ENCODE measurements around the gene NTN1.

The NTN1 gene

DNA sequence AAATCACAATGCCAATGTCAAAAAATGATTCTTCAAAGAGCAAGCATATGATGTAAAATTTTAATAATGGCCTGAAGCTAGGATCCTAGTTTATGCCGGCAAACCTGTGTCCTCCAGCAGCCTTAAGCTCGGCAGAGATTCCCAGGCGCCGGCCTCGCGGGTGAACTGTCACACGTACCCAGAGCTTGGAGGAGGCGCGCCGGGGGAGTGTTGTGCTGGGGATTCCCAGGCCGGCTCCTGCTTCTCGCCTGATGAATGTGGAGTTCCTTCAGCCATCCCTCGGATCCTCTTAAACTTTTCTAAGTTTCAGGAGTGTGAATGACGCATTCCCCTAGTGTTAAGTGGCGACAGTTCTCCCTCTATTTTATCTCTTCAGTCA, 19.1 kb upstream of the NTN1 start:
- TF ChIP-seq, protein P1, sequence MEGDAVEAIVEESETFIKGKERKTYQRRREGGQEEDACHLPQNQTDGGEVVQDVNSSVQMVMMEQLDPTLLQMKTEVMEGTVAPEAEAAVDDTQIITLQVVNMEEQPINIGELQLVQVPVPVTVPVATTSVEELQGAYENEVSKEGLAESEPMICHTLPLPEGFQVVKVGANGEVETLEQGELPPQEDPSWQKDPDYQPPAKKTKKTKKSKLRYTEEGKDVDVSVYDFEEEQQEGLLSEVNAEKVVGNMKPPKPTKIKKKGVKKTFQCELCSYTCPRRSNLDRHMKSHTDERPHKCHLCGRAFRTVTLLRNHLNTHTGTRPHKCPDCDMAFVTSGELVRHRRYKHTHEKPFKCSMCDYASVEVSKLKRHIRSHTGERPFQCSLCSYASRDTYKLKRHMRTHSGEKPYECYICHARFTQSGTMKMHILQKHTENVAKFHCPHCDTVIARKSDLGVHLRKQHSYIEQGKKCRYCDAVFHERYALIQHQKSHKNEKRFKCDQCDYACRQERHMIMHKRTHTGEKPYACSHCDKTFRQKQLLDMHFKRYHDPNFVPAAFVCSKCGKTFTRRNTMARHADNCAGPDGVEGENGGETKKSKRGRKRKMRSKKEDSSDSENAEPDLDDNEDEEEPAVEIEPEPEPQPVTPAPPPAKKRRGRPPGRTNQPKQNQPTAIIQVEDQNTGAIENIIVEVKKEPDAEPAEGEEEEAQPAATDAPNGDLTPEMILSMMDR (IDR thresholded peaks at IDR 0.05): no peak
- Histone ChIP-seq H3K4me3 (no peak overlapping the region), H3K27ac (no peak overlapping the region)
- DNase-seq (ENCODE audit: low spot score): no peak

DNA sequence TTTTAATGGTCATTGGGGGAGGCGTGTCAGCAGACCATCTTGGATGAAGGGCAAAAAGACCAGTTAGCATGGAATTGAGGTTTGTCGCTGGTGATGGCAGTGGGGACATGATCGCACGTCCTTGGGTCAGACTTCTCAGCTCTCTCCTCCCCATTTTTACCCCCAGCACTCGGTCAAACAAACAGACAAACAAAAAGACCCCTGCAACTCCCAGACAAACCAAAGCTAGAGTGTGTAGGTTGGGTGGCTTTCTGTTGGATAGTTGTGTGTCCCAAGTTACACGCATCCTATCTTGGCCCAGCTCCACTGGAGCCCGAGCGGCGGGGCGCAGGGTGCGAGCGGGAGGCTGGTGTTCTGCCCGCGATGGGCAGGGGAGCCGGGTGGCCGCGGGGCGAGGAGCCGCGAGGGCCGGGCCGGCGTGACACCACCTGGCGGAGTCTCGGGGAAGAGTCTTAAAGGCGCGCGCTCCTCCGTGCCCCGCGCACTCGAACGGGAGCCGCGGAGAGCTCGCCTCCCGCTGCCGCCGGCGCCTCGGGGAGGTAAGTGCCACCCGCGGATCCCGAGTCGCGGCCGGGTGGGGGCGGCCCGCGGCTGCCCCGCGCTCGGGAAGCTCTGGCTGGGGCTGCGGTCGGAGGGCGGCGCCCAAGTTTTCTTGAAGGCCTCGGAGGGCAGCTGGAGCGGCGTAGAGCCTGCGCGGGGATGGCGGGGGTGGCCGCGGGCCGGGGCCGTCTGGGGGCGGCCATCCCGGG, 18.5 kb upstream of the NTN1 start:
- no peak overlapping the region for H3K27ac ChIP-seq
- TF ChIP-seq, protein P1 (IDR thresholded peaks at IDR 0.05): no peak
- no peak for DNase-seq (ENCODE audit: low spot score)
- peak overlapping the region; percentile 71 for H3K4me3 ChIP-seq

DNA sequence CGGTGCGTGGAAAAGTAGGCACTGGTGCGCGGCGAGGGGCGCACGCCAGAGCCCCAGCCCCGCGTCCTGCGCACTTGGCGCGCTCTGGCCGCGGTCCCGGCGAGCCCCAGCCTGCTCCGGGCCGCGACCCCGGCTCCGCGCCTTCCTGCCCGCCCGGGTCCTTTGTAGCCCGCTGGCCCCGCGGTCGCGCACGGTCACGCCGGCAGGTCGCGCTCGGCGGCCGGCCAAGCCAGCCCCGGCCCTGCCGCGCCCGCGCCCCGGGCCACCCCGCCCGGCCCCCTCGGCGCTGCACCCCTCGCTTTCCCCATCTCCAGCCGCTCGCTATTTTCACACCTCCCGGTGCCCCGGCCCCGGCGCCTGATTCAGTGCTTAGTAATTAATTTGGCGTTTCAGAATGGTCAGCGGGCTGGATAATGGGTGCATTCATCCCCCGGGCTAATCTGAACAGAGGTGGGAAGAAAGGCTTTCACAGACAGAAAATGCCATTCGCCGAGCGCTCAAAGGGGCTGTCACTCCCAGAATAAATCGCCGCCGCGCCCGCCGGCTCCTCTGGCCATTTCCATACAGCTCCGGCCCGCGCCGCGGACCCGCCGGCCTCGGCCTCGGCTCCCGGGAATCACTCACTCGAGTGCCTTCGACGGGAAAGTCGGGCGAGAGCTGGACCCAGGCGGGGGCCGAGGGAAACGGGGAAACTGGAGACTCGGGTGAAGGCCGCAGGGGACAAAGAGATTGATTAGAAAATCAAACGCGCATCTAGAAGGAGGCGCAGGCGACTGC, 17.8 kb upstream of the NTN1 start:
- no peak for DNase-seq (ENCODE audit: low spot score)
- TF ChIP-seq, protein P1 (IDR thresholded peaks at IDR 0.05): no peak
- Histone ChIP-seq H3K27ac (no peak overlapping the region), H3K4me3 (peak overlapping the region; percentile 71)

DNA sequence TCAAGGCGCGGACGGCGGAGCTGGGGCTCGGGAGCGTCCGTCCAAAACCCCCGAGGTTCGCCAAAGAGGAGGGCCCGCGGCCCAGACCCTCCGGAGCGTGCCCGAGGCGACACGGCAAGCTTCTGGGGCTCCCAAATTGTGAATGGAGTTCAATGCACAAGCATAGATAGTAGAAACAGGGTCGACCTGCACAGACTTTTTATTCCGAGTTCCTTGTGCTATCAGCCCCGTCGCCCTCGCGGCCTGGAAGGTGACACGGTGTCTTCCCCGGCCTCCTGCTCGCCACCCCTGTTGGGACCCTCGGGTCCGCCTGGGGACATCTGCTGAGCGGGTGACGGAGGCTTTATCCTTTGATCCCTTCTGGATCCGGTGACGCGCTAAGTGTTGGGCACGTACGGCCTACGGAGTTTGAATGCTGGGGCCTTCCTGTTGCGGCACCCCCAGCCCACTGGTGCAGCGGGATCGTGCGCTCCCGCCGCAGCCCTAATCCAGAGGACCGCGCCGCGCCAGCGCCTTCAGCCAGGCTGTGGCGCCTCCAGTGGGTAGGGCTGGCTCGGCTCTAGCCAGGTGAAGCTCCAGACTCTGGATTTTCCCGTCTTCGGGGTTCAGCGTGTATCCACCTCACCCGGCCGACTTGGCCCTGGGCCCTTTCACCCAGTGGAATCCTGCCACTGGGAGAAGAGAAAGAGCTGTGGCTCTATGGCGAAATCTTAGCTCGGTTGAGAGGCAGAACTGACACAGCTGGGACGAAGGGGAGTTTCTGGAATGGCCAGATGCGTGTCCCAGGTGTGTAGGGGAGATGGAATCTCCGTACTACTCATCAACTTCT, 17.0 kb upstream of the NTN1 start:
- DNase-seq (ENCODE audit: low spot score): no peak
- no peak overlapping the region for H3K27ac ChIP-seq
- TF ChIP-seq, protein P1 (IDR thresholded peaks at IDR 0.05): no peak
- peak overlapping the region; percentile 71 for H3K4me3 ChIP-seq

DNA sequence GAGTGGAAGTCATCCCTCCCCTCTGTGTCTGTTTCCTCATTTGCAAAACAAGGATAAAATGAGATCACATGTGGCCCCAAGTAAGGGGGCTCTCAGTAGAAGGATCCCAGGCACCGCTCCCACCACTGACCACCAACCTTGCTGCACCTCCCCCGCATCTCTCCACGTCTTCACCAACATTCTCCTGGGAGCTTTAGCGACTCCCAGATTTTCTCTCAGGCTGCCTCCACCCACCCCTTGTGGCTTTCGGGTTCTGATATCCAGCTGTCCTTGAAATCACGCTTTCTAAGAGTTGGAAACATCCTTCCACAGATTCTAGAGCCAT, 16.4 kb upstream of the NTN1 start:
- Histone ChIP-seq H3K27ac (no peak overlapping the region), H3K4me3 (no peak overlapping the region)
- DNase-seq (ENCODE audit: low spot score): no peak
- TF ChIP-seq, protein P1 (IDR thresholded peaks at IDR 0.05): no peak

DNA sequence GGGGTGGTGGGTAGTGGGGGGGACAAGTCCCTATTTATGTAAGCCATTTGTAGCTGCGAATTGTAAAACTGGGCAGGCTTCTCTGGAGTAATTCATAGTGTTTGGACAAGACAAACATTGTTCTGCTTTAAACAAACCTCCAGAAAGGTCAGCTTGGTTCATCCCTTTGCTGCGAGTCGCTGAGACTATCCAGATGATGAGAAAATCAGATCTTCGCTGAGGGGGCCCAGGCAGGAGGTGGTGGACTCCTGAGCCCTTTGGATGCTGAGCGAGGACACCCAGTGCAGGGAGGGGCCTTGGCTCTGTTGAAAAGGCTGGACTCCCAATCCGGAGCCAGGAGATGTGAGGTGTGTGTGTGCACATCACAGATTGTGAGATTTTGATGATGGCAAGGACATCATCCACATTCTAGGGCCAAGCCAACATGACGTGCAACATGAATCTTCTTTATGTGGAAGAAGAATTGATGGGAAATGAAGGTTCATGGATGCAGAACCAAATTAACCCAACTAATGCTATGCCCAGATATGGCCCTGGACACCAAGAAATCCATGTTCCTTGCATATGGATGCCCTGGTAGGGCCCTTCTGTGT, 15.0 kb upstream of the NTN1 start:
- TF ChIP-seq, protein P1 (IDR thresholded peaks at IDR 0.05): no peak
- DNase-seq (ENCODE audit: low spot score): no peak
- Histone ChIP-seq H3K27ac (no peak overlapping the region), H3K4me3 (no peak overlapping the region)

All from coronary artery (tissue), 2 donors.